K562 (cell line): Measurements from ENCODE around the gene ASB2. TPM values are rescaled to one million over a fixed set of nuclear protein-coding genes. Genes with fewer than 3 reads are reported as not detected.

Experiments used
- ATAC-seq: fragments of 200-7000 bp; cut with Tn5 transposase; 3 replicates; pipeline ENCODE4 v1.9.1; 2020; ENCODE audit warnings: moderate library complexity
- BruUV-seq: library from RNA; stranded (reverse); fragments of 400-500 nt; replicated peaks from 2 replicates; lab custom pipeline; 2021; lab: Mats Ljungman, UMichigan
- CTCF ChIA-PET: fragments of 300-600 bp; formaldehyde crosslinking; extraction: SDS; loops from one replicate; lab custom pipeline; 2021; ENCODE audit warnings: low intra/inter-chr PET ratio; lab: Yijun Ruan, JAX
- POLR2A ChIA-PET: fragments of 300-600, 350-650 bp; sonication (Branson Sonifier 250); formaldehyde crosslinking; extraction: SDS; loops from one replicate; lab custom pipeline; 2021; ENCODE audit warnings: antibody characterized with exemption, inconsistent platforms; lab: Yijun Ruan, JAX
- DNase-seq, 4 experiments: peaks; one replicate each; pipeline versions ENCODE4 v3.0.0 to v3.0.0-alpha.2; 2011 to 2018; ENCODE audit warnings: low spot score in 3 of 4, mixed read lengths in 3 of 4; ENCODE audit errors: extremely low read depth in 1 of 4
- FAIRE-seq: peaks from 2 replicates; lab custom pipeline; 2011; peaks lifted over from hg19 to GRCh38; lab: Jason Lieb, UNC
- H2AFZ ChIP-seq: 2 replicates; pipeline ENCODE4 v1.6.0; 2011; ENCODE audit warnings: low read depth, low read length, control low read depth, inconsistent platforms
- H3K27ac ChIP-seq: fragments of 200-600 bp; 3 replicates; pipeline ENCODE4 v1.8.0; 2011; ENCODE audit warnings: low read depth, mild to moderate bottlenecking, control low read depth, inconsistent platforms, low read length, moderate library complexity, mixed read lengths; ENCODE audit errors: extremely low read depth
- H3K27me3 ChIP-seq, 2 experiments: fragments of 300-600 bp in 1 of 2; 2 replicates in 1 of 2; 3 replicates in 1 of 2; pipeline versions ENCODE4 v1.6.0 to v1.8.0; 2011; ENCODE audit warnings: inconsistent platforms in 2 of 2, low read length in 2 of 2, mild to moderate bottlenecking in 1 of 2, mixed read lengths in 1 of 2, moderate library complexity in 1 of 2; ENCODE audit not compliant: control insufficient read depth in 2 of 2, insufficient read depth in 2 of 2
- H3K36me3 ChIP-seq: fragments of 300-600 bp; 3 replicates; pipeline ENCODE4 v1.8.0; 2011; ENCODE audit warnings: mild to moderate bottlenecking, low read length, inconsistent platforms; ENCODE audit not compliant: control insufficient read depth, insufficient read depth
- H3K4me1 ChIP-seq, 2 experiments: fragments of 200-600 bp in 1 of 2; replicated peaks in 1 of 2; 2 replicates in 1 of 2; 3 replicates in 1 of 2; pipeline versions ENCODE4 v1.5.1 to v1.8.0; 2011; ENCODE audit warnings: inconsistent platforms in 2 of 2, low read length in 2 of 2, mild to moderate bottlenecking in 1 of 2, mixed read lengths in 1 of 2, moderate library complexity in 1 of 2; ENCODE audit not compliant: control insufficient read depth in 2 of 2, insufficient read depth in 2 of 2
- H3K4me2 ChIP-seq: 2 replicates; pipeline ENCODE4 v1.6.1; 2011; ENCODE audit warnings: low read length, control low read depth, inconsistent platforms, mixed read lengths; ENCODE audit not compliant: insufficient read depth
- H3K4me3 ChIP-seq: fragments of 200-600 bp; sonication (generic), shearing (Covaris generic); 2 replicates; pipeline ENCODE4 v1.5.1; 2016; ENCODE audit warnings: control low read depth, inconsistent platforms
- H3K79me2 ChIP-seq: fragments of 200-600 bp; 3 replicates; pipeline ENCODE4 v1.8.0; 2011; ENCODE audit warnings: low read length, inconsistent platforms; ENCODE audit not compliant: control insufficient read depth, insufficient read depth
- H3K9ac ChIP-seq, 2 experiments: 2 replicates each; pipeline versions ENCODE4 v1.6.0 to v1.6.1; 2011; ENCODE audit warnings: low read depth in 2 of 2, low read length in 2 of 2, control low read depth in 1 of 2, inconsistent platforms in 1 of 2, mild to moderate bottlenecking in 1 of 2, mixed read lengths in 1 of 2; ENCODE audit not compliant: insufficient read depth in 1 of 2
- H3K9me1 ChIP-seq: one replicate; pipeline ENCODE4 v1.6.0; 2011; ENCODE audit warnings: inconsistent platforms, mild to moderate bottlenecking, low read length, moderate library complexity; ENCODE audit not compliant: control insufficient read depth, insufficient read depth
- H3K9me3 ChIP-seq: replicated peaks from 2 replicates; pipeline ENCODE4 v1.5.1; 2011; ENCODE audit warnings: low read depth, low read length, inconsistent platforms; ENCODE audit not compliant: control insufficient read depth, insufficient read depth
- H4K20me1 ChIP-seq: replicated peaks from 2 replicates; pipeline ENCODE4 v1.6.1; 2011; ENCODE audit warnings: low read length, inconsistent platforms, mixed read lengths; ENCODE audit not compliant: control insufficient read depth, insufficient read depth
- CHD2 ChIP-seq: IDR thresholded peaks from 2 replicates; pipeline ENCODE4 v1.6.1; 2011; ENCODE audit warnings: low read depth, low read length
- PHF20 ChIP-seq: fragments of 450-650 bp; IDR thresholded peaks from 2 replicates; pipeline ENCODE4 v1.6.1; 2018; ENCODE audit not compliant: partially characterized antibody
- ZFP36 ChIP-seq: fragments of 150-350 bp; IDR thresholded peaks from 2 replicates; pipeline ENCODE4 v1.6.1; 2018; ENCODE audit warnings: low read length, low read depth; ENCODE audit not compliant: partially characterized antibody
- ZNF655 ChIP-seq: fragments of 250-450 bp; sonication (Bioruptor Pico); IDR thresholded peaks from 2 replicates; pipeline ENCODE4 v1.5.0; 2021
- WGBS: fragments of 100-300 bp; shearing (Covaris generic); methylation state at CpG from one replicate; pipeline ENCODE4 v1.1.6; 2016; ENCODE audit warnings: low coverage, mixed read lengths; ENCODE audit not compliant: insufficient coverage; ENCODE audit errors: missing lambda C conversion rate; 5-methylcytosine and 5-hydroxymethylcytosine counted together
- in situ Hi-C: fragments of 300-500 bp; cut with MboI; formaldehyde crosslinking; loops from 4 replicates; pipeline ENCODE4 v1.15.0; 2018; ENCODE audit warnings: inconsistent platforms, mixed read lengths
- intact Hi-C: fragments of 100-400 bp; cut with micrococcal nuclease; formaldehyde crosslinking; loops from 2 replicates; pipeline ENCODE4 v1.14.2; 2022
- polyA plus RNA-seq, 8 experiments: library from polyadenylated mRNA; depleted of rRNA in 4 of 8; stranded (reverse) in 5 of 8; unstranded in 3 of 8; fragments of >200 nt; fragmentation: Nextera tagmentation in 2 of 8; fragmentation: Illumina TruSeq in 1 of 8; extraction: Ambion mirVana in 2 of 8; extraction: Trizol in 1 of 8; gene quantifications; 2 replicates each; pipeline versions ENCODE4 v1.2.1 to v1.2.3, GENCODE V29; 2011 to 2014; ENCODE audit warnings: inconsistent platforms in 1 of 8, missing spikeins in 1 of 8
- total RNA-seq, 7 experiments: library from RNA; depleted of rRNA in 6 of 7; stranded (reverse); fragments of >200 nt in 6 of 7; fragmentation: Illumina TruSeq in 2 of 7; extraction: Trizol in 2 of 7; gene quantifications; 2 replicates each; pipeline versions ENCODE4 v1.2.1 to v1.2.3, GENCODE V29; 2011 to 2021; ENCODE audit warnings: low replicate concordance in 1 of 7

The ASB2 gene
- total and polyA plus RNA-seq, 9 of the 15 experiments (the other 6 are each of a cell fraction or from before 2014, with no cell fraction given) = not detected

DNA sequence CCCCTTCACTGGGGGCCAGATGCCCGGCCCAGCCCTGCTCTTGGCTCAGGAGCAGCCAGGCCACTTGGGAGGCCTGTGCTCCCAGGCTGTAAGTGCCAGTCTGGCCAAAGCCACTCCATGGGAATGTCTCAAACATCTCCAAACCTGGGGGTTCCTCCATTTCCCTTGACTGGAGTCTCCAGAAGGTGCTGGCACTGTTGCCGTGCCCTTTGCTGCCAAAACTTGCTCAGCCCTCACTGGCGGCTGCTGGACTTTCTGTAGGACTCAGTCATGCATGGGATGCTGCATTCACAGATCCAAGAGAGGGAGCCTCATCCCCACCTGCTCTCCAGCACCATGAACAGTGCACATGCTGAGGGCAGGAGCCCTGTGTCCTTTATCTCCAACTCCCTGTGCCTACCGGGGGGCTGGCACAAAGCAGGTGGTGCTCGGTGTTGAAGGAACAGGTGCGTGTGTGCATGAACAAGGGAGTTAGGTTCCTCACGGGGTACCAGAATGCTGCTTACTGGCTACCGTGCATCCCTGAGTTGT is 40.1 kb upstream of the ASB2 start:
- no TSS peak for BruUV-seq

More for the DNA sequence above, 40.1 kb upstream of the ASB2 start:
- 0% methylated on average over 5 of the region's 8 CpGs for WGBS
- H3K79me2 ChIP-seq = no peaks in the 10 kb centered on the region
- FAIRE-seq (no peak), DNase-seq (no peak), ATAC-seq (no peak)
- POLR2A ChIA-PET = no interaction called here
- CTCF ChIA-PET = no interaction called here
- H3K4me1 ChIP-seq = no peaks in the 10 kb centered on the region
- intact Hi-C loops = no loop called here
- no peak overlapping the region for H3K4me2 ChIP-seq
- in situ Hi-C loops = no loop called here
- no peak overlapping the region for H3K4me3 ChIP-seq
- no peaks in the 10 kb centered on the region for H4K20me1 ChIP-seq
- H3K9me3 ChIP-seq = no peaks in the 10 kb centered on the region
- H3K27me3 ChIP-seq = peaks cover 0 to 31% of the 10 kb centered on the region in 2 experiments; a peak in 3 of 5 replicates
- TF ChIP-seq ZNF655 (CRISPR knock-in tag) (no peak), PHF20 (no peak), CHD2 (no peak), ZFP36 (no peak)
- no peak overlapping the region for H3K9ac ChIP-seq
- no peak overlapping the region for H3K27ac ChIP-seq
- H3K9me1 ChIP-seq = no peaks in the 10 kb centered on the region
- no peak overlapping the region for H2AFZ ChIP-seq
- no peaks in the 10 kb centered on the region for H3K36me3 ChIP-seq
